A673 (cell line): ENCODE data around the gene INPP4B.

Experiments
- EZH2 ChIP-seq: fragments of 200-600 bp; sonication (generic); IDR thresholded peaks from 2 replicates; pipeline ENCODE4 v1.6.1; 2017; ENCODE audit warnings: borderline replicate concordance, low read depth, mild to moderate bottlenecking, mixed read lengths, antibody characterized with exemption, low read length; ENCODE audit not compliant: poor library complexity, severe bottlenecking
- TF ChIP-seq, protein P1 (sequence below): fragments of 300-800, 200-600 bp; sonication (generic); conservative IDR thresholded peaks from 2 replicates; pipeline ENCODE4 v1.5.1; 2017; ENCODE audit warnings: low read depth, mild to moderate bottlenecking, antibody characterized with exemption, low read length, moderate library complexity, mixed read lengths

DNA sequence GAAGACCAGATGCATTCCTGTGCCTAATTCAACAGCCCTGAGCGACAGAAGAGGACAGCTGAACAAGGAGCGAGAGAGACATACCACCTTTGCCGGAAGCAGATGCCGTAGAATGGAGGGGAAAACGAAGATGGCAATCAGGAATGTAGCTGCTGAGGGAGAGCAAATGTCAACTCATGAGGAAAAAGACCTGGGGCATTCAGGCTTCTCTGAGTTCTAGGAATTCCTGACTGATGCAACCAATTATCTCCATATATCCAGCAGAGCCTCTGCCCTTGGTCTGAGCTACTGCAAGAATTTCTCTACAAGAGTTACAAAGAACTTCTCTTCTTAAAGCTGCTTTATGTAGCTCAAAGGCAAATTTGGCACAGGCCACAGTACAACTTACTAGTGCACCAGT is 40.5 kb upstream of the INPP4B start:
- TF ChIP-seq, protein P1, sequence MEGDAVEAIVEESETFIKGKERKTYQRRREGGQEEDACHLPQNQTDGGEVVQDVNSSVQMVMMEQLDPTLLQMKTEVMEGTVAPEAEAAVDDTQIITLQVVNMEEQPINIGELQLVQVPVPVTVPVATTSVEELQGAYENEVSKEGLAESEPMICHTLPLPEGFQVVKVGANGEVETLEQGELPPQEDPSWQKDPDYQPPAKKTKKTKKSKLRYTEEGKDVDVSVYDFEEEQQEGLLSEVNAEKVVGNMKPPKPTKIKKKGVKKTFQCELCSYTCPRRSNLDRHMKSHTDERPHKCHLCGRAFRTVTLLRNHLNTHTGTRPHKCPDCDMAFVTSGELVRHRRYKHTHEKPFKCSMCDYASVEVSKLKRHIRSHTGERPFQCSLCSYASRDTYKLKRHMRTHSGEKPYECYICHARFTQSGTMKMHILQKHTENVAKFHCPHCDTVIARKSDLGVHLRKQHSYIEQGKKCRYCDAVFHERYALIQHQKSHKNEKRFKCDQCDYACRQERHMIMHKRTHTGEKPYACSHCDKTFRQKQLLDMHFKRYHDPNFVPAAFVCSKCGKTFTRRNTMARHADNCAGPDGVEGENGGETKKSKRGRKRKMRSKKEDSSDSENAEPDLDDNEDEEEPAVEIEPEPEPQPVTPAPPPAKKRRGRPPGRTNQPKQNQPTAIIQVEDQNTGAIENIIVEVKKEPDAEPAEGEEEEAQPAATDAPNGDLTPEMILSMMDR = no peak
- TF ChIP-seq EZH2 = no peak
